HL-60/S4 treated with phorbol 12-myristate 13-acetate at 8.2 ng/mL for 4 days and 3 days (cell line): ENCODE measurements around the gene ABCC3.

Experiments
- in situ Hi-C: fragments of 300-500 bp; cut with MboI; formaldehyde crosslinking; loops from 2 replicates; pipeline ENCODE4 v1.15.0; 2022; ENCODE audit warnings: low sequenced_read_pairs

Gene ABCC3

GRCh38 chr17:50683434-50684287 lies 49.0 kb downstream of the ABCC3 start:
- in situ Hi-C loops, result no loop called here

- in situ Hi-C loops, result no loop called here
Measured at GRCh38 chr17:50684288-50684611, 49.6 kb downstream of the ABCC3 start.

GRCh38 chr17:50684612-50685333 lies 50.1 kb downstream of the ABCC3 start:
- in situ Hi-C loops, result no loop called here

DNA sequence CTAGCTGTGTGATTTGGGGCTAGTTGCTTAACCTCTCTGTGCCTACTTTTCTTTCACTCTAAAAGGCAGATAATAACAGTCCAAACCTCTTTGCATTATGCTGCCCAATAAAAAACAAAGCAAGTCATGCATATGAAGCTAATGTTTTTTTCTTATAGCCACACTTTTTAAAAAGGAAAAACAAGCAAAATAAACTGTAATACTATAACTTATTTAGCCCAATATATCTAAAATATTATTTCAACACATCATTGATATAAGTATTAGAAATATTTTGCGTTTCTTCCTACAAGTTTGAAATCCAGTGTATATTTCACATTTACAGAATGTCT lies 50.6 kb downstream of the ABCC3 start:
- in situ Hi-C loops, result no loop called here

DNA sequence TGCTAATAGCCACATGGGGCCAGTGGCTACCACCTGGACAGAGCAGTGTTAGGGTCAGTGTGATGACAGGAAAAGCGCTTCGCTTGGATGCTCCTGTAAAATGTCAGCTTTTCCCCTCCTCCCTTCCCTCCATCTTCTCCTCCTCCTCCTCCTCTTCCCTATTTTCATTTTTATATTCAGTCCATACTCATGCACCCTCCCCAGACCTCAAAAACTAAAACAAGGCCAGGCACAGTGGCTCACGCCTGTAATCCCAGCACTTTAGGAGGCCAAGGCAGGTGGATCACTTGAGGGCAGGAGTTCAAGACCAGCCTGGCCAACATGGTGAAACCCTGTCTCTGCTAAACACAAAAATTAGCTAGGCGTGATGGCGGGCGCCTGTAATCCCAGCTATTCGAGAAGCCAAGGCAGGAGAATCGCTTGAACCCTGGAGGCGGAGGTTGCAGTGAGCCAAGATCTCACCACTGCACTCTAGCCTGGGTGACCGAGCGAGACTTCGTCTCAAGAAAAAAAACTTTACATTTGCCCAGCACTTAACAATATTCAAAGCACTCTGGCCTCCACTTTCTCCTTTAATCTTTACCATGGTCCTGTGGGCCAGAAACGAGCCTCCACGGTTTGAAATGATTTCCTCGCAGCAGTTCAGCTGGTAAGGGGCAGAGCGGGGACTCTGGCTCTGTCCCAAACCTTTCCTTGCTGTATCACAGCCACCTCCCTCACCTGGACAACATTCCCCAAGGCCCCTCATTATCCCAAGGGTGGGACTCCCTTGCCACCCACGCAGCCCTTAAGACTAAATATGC lies 51.2 kb downstream of the ABCC3 start:
- in situ Hi-C loops, result no loop called here

DNA sequence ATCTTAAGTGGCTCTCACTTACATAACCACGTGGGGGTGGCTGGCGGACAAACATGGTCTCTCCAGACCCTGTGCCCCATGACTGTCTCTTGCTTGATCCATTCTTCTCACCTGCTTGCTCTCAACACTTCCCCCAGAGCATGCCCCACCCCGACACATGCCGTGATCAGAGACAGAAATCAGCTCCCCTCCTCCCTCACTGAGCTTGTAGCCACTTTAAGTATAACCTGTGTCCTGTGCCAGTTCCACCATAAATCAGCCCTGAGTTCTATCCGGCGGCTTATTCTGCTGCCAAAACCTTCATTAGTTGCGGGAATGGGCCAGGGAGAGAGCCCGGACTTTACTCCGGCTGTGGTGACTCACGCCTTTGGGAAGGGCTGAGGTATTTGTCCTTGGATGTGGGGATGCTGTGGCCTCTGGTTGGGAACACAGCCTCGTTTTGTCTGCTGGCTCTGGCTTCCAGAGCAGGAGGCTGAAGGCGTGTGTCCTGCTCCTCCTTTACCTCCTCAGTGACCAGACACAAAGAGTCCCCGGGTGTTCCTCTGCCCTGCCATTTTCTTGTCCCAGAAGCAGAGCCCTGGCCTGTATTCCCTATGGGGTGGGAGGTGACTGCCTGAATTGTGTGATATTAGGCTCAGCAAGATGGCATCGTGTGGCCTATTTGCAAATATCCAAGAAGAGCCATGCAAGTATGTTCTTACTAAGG lies 52.0 kb downstream of the ABCC3 start:
- in situ Hi-C loops, result no loop called here

DNA sequence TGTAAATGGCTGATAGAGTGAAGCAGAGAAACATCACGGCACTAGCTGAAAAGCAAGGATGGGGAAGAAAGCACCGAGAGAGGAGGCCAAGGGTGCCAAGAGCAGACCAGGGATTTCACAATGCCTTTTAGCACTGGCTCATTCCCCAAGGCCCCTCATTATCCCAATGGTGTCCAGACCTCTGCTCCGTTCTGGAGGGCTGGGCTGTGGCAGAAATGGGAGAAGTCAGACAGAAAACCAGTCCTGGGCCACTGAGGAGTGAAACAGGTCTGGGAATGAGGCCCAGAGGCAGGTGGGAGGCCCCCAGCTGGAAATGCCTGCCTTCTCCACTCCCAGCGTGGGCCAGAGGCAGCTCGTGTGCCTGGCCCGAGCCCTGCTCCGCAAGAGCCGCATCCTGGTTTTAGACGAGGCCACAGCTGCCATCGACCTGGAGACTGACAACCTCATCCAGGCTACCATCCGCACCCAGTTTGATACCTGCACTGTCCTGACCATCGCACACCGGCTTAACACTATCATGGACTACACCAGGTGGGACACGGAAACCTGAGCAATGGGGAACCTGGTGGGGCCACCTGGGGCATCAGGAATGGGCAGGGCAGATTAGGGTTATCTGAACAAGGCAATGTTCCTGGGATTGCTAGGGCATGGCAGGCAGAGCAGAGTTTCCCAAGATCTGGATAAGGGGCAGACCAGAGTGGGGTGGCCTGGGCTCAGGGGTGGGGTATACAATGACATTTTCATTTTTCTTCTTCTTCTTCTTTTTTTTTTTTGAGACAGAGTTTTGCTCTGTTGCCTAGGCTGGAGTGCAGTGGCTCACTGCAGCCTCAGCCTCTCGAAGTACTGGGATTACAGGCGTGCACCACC lies 52.8 kb downstream of the ABCC3 start:
- in situ Hi-C loops, result no loop called here

GRCh38 chr17:50688245-50688644 lies 53.6 kb downstream of the ABCC3 start:
- in situ Hi-C loops, result no loop called here

GRCh38 chr17:50689251-50689650 lies 54.6 kb downstream of the ABCC3 start:
- in situ Hi-C loops, result no loop called here

- in situ Hi-C loops, result no loop called here
Measured at GRCh38 chr17:50689956-50690886, 55.5 kb downstream of the ABCC3 start.

GRCh38 chr17:50690887-50691549 lies 56.3 kb downstream of the ABCC3 start:
- in situ Hi-C loops, result no loop called here

DNA sequence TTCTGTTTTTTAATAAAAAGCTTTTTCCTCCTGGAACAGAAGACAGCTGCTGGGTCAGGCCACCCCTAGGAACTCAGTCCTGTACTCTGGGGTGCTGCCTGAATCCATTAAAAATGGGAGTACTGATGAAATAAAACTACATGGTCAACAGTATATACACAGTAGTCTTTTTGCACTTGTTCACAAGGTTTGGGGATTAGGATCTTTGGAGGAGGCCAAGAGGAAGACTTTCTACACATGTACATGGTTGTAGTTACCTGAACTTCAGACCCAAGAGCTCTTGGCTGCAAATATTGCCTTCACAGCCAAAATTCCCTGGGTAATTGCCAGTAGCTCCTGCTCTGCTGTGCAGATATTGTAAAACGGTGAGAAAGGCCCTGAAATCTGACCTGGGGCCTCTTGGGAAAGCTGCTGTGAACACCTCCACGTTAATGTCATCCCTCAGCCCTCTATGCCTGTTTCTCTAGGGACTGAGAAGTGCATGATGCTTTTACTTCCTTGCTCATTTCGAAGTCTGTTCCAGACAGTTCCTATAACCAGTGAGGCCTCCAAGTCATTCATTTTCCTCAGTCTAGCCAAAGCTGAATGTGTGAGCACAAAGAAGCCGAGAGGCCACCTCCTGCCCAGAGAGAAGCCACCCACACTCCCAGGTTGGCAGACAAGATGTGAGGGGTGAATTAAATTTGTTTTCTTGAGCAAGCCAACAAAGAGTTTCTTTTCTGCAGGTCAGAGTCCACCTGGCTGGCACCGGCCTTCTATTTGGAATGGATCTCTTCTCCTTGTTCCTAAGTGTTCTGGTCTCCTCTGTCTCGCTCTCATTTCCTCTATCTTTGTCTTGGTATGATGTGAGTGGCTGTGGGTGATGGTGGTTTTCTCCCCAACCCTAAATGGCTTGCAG lies 57.1 kb downstream of the ABCC3 start:
- in situ Hi-C loops, result no loop called here

- in situ Hi-C loops, result no loop called here
Measured at GRCh38 chr17:50692448-50693035, 57.9 kb downstream of the ABCC3 start.

- in situ Hi-C loops, result no loop called here
Measured at GRCh38 chr17:50693036-50693682, 58.5 kb downstream of the ABCC3 start.

GRCh38 chr17:50696365-50696879 lies 61.7 kb downstream of the ABCC3 start:
- in situ Hi-C loops, result no loop called here

DNA sequence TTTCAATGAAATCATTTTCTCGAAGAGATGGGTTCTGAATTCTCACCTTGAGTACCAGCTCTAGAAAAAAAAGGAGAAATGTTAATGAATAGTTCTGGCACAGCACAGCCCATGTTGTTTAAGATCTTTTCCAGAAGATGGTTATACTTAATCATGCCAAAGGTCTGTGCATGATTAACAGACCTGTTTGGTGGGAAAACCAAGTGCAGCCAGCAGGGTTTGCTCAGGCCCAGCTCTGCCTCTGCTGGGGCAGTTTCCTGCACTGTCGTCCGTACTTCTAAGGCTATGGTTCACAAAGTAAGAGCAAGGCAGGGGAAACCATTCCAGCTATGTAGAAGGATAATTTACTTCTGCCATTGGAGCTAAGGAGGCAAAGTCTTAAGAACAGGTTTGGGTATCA lies 62.4 kb downstream of the ABCC3 start:
- in situ Hi-C loops, result no loop called here
